ENCODE results near the gene BMPR1A. TPM values are rescaled to one million over a fixed set of nuclear protein-coding genes. Genes with fewer than 3 reads are reported as not detected.

The BMPR1A gene
- total RNA-seq, 2 donors from 2014 or later: 53.9 to 58.1 TPM

DNA sequence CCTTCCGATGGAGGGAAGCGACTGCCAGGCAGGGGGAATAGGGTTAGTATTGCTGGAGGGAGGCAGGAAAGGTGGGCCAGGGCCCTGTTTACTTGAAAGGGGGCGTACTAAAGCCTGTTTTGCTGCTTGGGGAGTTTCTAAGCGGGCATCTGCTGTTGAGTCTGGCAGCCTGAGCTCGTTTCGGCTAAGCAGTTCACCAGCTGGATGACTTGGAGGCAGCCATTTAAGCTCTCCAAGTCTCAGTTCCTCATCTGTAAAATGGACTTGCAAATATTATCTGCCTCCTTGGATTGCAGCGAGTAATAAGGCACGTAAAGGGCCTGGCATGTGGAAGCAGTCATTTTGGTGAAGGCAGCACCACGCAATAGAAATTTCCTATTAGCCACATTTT lies 44.1 kb upstream of the BMPR1A start:
- intact Hi-C loops (cut with DNase I): no loop called here
- DNase-seq (ENCODE audit: low spot score): no peak
- no peaks in the 10 kb centered on the region for H3K27me3 ChIP-seq (replicated peaks; ENCODE audit: insufficient read depth)
- 39% methylated on average over 9 of the region's 9 CpGs for WGBS
- peak overlapping the region; percentile 96 to 97 for H3K27ac ChIP-seq
- TF ChIP-seq POLR2AphosphoS5 (IDR thresholded peaks at IDR 0.05) (no peak), POLR2A (IDR thresholded peaks at IDR 0.05) (no peak)
- TF ChIP-seq, protein P1, sequence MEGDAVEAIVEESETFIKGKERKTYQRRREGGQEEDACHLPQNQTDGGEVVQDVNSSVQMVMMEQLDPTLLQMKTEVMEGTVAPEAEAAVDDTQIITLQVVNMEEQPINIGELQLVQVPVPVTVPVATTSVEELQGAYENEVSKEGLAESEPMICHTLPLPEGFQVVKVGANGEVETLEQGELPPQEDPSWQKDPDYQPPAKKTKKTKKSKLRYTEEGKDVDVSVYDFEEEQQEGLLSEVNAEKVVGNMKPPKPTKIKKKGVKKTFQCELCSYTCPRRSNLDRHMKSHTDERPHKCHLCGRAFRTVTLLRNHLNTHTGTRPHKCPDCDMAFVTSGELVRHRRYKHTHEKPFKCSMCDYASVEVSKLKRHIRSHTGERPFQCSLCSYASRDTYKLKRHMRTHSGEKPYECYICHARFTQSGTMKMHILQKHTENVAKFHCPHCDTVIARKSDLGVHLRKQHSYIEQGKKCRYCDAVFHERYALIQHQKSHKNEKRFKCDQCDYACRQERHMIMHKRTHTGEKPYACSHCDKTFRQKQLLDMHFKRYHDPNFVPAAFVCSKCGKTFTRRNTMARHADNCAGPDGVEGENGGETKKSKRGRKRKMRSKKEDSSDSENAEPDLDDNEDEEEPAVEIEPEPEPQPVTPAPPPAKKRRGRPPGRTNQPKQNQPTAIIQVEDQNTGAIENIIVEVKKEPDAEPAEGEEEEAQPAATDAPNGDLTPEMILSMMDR (IDR thresholded peaks at IDR 0.05): no peak
- no peaks in the 10 kb centered on the region for H3K36me3 ChIP-seq
- no peaks in the 10 kb centered on the region for H3K9me3 ChIP-seq
- no peaks in the 10 kb centered on the region for H3K4me1 ChIP-seq (replicated peaks)
- H3K4me3 ChIP-seq: peak overlapping the region; percentile 81 to 86

DNA sequence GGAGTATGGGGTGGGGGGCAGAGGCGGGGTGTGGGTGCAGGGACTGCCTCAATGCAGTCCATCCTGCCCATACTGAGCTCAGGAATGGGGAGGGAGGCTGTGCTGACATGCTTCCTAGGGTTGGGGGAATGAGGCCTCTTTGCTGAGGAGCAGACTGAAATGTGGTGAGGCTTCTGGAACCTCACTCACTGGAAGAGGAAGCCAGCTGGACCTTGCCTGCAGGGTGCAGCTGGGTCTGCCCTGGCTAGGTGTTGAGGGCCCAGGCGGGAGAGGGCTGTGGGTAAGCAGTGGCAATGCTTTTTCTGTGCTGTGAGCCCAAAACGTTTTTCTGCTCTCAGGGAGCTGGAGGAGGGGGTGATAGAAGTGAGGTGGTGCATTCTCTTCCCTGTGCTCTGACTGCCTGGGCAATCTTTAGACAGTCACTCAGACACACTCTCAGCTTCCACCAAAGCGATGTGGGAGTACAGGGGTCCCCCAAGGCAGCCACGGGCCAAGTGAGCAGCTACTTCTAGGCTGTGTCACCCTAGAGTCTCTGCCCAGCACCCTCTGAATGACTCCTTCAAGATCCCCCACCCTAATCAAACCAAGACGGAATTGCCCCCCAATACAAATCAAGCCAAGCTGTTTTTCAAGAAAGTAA lies 41.1 kb upstream of the BMPR1A start:
- WGBS: 71% methylated on average over 6 of the region's 6 CpGs
- Histone ChIP-seq H3K4me3 (no peak overlapping the region), H3K9me3 (no peaks in the 10 kb centered on the region), H3K27me3 (replicated peaks; ENCODE audit: insufficient read depth) (no peaks in the 10 kb centered on the region), H3K4me1 (replicated peaks) (no peaks in the 10 kb centered on the region), H3K36me3 (no peaks in the 10 kb centered on the region), H3K27ac (no peak overlapping the region)
- DNase-seq (ENCODE audit: low spot score): no peak
- TF ChIP-seq POLR2AphosphoS5 (IDR thresholded peaks at IDR 0.05): no peak
- no peak for TF ChIP-seq POLR2A (IDR thresholded peaks at IDR 0.05)
- TF ChIP-seq, protein P1 (IDR thresholded peaks at IDR 0.05): no peak
- intact Hi-C loops (cut with DNase I): no loop called here

DNA sequence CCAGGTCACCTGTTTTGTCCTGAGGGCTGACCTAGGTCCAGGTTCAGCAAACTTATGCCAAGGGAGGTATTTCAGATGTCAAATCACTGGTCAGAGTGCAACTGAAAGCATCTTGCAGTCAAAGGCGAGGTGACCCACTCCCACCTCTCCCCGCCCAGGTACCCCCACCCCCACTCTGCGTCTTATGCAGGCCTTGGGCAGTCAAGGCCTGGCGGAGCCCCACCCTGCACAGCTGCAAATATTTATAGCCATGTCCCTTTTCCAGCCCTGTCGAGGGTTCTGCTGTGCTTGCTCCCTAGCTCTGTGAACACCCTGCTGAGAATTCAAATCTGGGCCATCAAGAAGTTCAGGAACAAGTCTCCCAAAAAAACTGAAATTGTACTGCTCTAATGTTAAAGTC lies 40.6 kb upstream of the BMPR1A start:
- Histone ChIP-seq H3K9me3 (no peaks in the 10 kb centered on the region), H3K4me1 (replicated peaks) (no peaks in the 10 kb centered on the region), H3K27me3 (replicated peaks; ENCODE audit: insufficient read depth) (no peaks in the 10 kb centered on the region), H3K27ac (no peak overlapping the region), H3K36me3 (no peaks in the 10 kb centered on the region), H3K4me3 (no peak overlapping the region)
- DNase-seq (ENCODE audit: low spot score): no peak
- intact Hi-C loops (cut with DNase I): no loop called here
- 81% methylated on average over 5 of the region's 5 CpGs for WGBS
- TF ChIP-seq, protein P1 (IDR thresholded peaks at IDR 0.05): no peak
- no peak for TF ChIP-seq POLR2A (IDR thresholded peaks at IDR 0.05)
- no peak for TF ChIP-seq POLR2AphosphoS5 (IDR thresholded peaks at IDR 0.05)

DNA sequence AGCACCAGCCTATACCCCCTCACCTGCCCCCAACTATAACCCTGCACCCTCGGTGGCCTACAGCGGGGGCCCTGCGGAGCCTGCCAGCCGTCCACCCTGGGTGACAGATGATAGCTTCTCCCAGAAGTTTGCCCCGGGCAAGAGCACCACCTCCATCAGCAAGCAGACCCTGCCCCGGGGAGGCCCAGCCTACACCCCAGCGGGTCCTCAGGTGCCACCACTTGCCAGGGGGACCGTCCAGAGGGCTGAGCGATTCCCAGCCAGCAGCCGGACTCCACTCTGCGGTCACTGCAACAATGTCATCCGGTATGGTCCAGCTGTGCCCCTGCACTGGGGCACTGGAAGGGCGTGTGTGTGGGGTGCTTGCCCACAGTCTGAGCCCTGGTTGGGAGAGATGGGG lies 40.0 kb upstream of the BMPR1A start:
- Histone ChIP-seq H3K27me3 (replicated peaks; ENCODE audit: insufficient read depth) (no peaks in the 10 kb centered on the region), H3K27ac (no peak overlapping the region), H3K9me3 (no peaks in the 10 kb centered on the region), H3K4me1 (replicated peaks) (no peaks in the 10 kb centered on the region), H3K4me3 (no peak overlapping the region), H3K36me3 (no peaks in the 10 kb centered on the region)
- intact Hi-C loops (cut with DNase I): no loop called here
- TF ChIP-seq POLR2A (IDR thresholded peaks at IDR 0.05): no peak
- TF ChIP-seq, protein P1 (IDR thresholded peaks at IDR 0.05): no peak
- no peak for TF ChIP-seq POLR2AphosphoS5 (IDR thresholded peaks at IDR 0.05)
- 89% methylated on average over 13 of the region's 13 CpGs for WGBS
- DNase-seq (ENCODE audit: low spot score): no peak

DNA sequence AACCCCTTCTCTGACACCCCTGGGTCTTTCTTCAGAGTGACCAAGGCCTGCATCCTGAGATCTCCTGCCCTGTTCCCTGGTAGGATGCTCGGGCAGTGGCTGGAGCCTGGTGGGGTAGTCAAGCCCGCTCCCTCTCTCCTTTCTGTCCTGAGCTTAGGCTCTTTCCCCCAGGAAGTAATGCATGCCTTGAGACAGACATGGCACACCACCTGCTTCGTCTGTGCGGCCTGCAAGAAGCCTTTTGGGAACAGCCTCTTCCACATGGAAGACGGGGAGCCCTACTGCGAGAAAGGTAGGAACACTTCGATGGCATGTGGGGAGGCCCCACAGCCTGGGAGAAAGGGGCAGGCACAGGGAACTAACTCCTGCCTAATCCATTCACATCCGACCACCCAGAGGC lies 37.9 kb upstream of the BMPR1A start:
- Histone ChIP-seq H3K36me3 (no peaks in the 10 kb centered on the region), H3K4me3 (no peak overlapping the region), H3K9me3 (no peaks in the 10 kb centered on the region), H3K4me1 (replicated peaks) (no peaks in the 10 kb centered on the region), H3K27me3 (replicated peaks; ENCODE audit: insufficient read depth) (no peaks in the 10 kb centered on the region), H3K27ac (no peak overlapping the region)
- no peak for TF ChIP-seq POLR2A (IDR thresholded peaks at IDR 0.05)
- TF ChIP-seq, protein P1 (IDR thresholded peaks at IDR 0.05): no peak
- no peak for TF ChIP-seq POLR2AphosphoS5 (IDR thresholded peaks at IDR 0.05)
- intact Hi-C loops (cut with DNase I): no loop called here
- WGBS: 93% methylated on average over 8 of the region's 8 CpGs
- DNase-seq (ENCODE audit: low spot score): no peak
